ENCODE measurements around the gene FAM162A. TPM values are rescaled to one million over a fixed set of nuclear protein-coding genes. Genes with fewer than 3 reads are reported as not detected.
A peak's percentile ranks its signal among the peaks of the same experiment; 100 is the strongest.

Gene FAM162A
- total and polyA plus RNA-seq, 7 experiments from 2014 or later, result 17.6 to 123 (median 37.6) TPM

DNA sequence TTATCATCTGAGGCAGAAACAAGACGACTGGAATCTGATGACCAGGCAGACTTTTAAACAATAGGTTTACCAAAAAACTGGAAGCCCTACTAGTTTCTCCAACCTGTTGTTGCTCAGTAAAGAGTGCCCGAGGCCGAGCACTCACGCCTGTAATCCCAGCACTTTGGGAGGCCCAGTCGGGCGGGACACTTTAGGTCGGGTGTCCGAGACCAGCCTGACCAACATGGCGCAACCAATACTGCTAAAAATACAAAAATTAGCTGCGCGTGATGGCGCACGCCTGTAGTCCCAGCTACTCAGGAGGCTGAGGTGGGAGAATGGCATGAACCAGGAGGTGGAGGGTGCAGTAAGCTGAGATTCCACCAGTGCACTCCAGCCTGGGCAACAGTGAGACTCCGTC is 33.0 kb downstream of the FAM162A start:
- H3K36me3 Mint-ChIP-seq, result peaks cover 0 to 32% (median 16%) of the 10 kb centered on the region in 5 donors
- H3K27me3 Mint-ChIP-seq, result peaks cover 0 to 3% (median 0%) of the 10 kb centered on the region in 5 donors

DNA sequence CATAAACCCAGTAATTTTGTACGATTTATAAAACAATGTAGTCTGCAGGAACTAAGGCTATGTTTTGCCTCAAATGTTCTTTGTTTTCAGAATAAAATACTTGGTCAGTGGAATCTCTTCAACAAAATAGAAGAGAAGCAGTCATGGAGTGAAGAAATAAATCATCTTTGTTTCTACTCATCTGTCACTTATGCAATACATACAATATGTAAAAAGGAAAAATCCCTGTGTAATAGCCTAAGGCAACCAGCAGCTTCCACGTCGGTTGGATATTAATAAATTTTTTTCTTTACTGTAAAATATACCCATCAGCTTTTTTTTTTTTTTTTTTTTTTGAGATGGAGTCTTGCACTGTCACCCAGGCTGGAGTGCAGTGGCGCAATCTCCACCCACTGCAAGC is 37.1 kb downstream of the FAM162A start:
- Histone ChIP-seq H3K4me1 (ENCODE audit: control insufficient read depth in 2 of 2, insufficient read depth in 2 of 2, low read length in 2 of 2) (peaks cover 8% of the 10 kb centered on the region in 2 donors), H3K36me3 (ENCODE audit: control insufficient read depth in 2 of 3, insufficient read depth in 3 of 3, low read length in 3 of 3) (peaks cover 0 to 27% (median 6%) of the 10 kb centered on the region in 3 experiments), H3K27ac (ENCODE audit: low read depth, low read length) (no peak overlapping the region), H3K4me3 (ENCODE audit: low read length) (no peak overlapping the region), H3K27me3 (ENCODE audit: control insufficient read depth in 2 of 2, insufficient read depth in 2 of 2, low read length in 2 of 2) (no peaks in the 10 kb centered on the region), H3K9me3 (ENCODE audit: control insufficient read depth in 2 of 3, low read length in 3 of 3) (no peaks in the 10 kb centered on the region)
- ATAC-seq (no peak), DNase-seq (no peak)
- peaks cover 6 to 36% (median 23%) of the 10 kb centered on the region in 5 donors for H3K36me3 Mint-ChIP-seq
- H3K4me1 Mint-ChIP-seq, result peaks cover 11 to 29% (median 26%) of the 10 kb centered on the region in 7 donors
- no peak overlapping the region for H3K4me3 Mint-ChIP-seq
- POLR2A ChIA-PET, result no interaction called here
- H3K27ac Mint-ChIP-seq, result peak overlapping the region in 1 of 9 donors; percentile 11
- CTCF ChIA-PET, result no interaction called here
- H3K9me3 Mint-ChIP-seq, result peaks cover 0 to 1% (median 0%) of the 10 kb centered on the region in 11 donors
- intact Hi-C loops (cut with micrococcal nuclease), result no loop called here
- no peaks in the 10 kb centered on the region for H3K27me3 Mint-ChIP-seq

More for the DNA sequence above, 33.0 kb downstream of the FAM162A start:
- peak overlapping the region; percentile 92 to 99 (median 97) for H3K4me3 Mint-ChIP-seq
- intact Hi-C loops (cut with micrococcal nuclease), result loop anchor here (1.0 to 5.0 kb wide), 16 partner anchors 33 to 1675 kb away; partner anchors contain the start of genes FAM162A (in 2 of the 2), GOLGB1 (in 2 of the 2), HCLS1 (in 2 of the 2) and KPNA1 (in 2 of the 2)
- H3K27ac ChIP-seq (ENCODE audit: low read depth, low read length), result peak overlapping the region; percentile 93
- H3K27me3 ChIP-seq (ENCODE audit: control insufficient read depth in 2 of 2, insufficient read depth in 2 of 2, low read length in 2 of 2), result no peaks in the 10 kb centered on the region
- ATAC-seq (no peak), DNase-seq (no peak)
- H3K27ac Mint-ChIP-seq, result peak overlapping the region; percentile 98 to 100 (median 100)
- H3K36me3 ChIP-seq (ENCODE audit: control insufficient read depth in 2 of 3, insufficient read depth in 3 of 3, low read length in 3 of 3), result peaks cover 0 to 3% (median 0%) of the 10 kb centered on the region in 3 experiments
- peaks cover 0 to 5% (median 0%) of the 10 kb centered on the region in 11 donors for H3K9me3 Mint-ChIP-seq
- peaks cover 19 to 24% of the 10 kb centered on the region in 2 donors for H3K4me1 ChIP-seq (ENCODE audit: control insufficient read depth in 2 of 2, insufficient read depth in 2 of 2, low read length in 2 of 2)
- ChIA-PET POLR2A (interaction anchor here (0.7 to 5.8 kb wide), 14 partner anchors 9 to 785 kb away, joined by 3 to 112 read pairs (median 10); partner anchors contain the start of genes FAM162A, HCLS1, KPNA1 and MIX23), CTCF (interaction anchor here (1.7 kb wide), 1 partner anchor 33 kb away, joined by 6 read pairs; the partner anchor contains the start of gene FAM162A)
- H3K4me3 ChIP-seq (ENCODE audit: low read length), result peak overlapping the region; percentile 96
- peaks cover 26 to 69% (median 66%) of the 10 kb centered on the region in 7 donors for H3K4me1 Mint-ChIP-seq
- H3K9me3 ChIP-seq (ENCODE audit: control insufficient read depth in 2 of 3, low read length in 3 of 3), result no peaks in the 10 kb centered on the region

DNA sequence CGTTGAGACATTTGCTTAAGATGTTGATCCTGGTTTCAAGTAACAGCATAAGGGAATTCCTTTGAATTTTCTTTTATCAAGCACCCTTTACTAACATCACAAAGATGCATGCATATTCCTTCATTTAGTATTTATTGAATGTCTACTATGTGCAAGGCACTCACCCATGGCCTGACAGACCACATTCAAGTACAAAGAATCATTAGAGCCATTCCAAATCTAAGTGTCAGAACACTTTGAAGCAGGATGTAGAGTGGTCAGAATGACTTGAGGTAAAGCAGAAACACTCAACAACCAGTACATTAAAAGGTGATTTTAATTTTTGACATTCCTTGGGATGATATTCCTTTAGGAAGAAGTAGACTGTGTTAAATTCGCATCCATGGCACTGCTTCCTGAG is 37.9 kb downstream of the FAM162A start:
- ATAC-seq (no peak), DNase-seq (no peak)
- H3K27ac Mint-ChIP-seq, result peak overlapping the region in 1 of 9 donors; percentile 61
- Histone ChIP-seq H3K4me3 (ENCODE audit: low read length) (no peak overlapping the region), H3K27me3 (ENCODE audit: control insufficient read depth in 2 of 2, insufficient read depth in 2 of 2, low read length in 2 of 2) (no peaks in the 10 kb centered on the region), H3K9me3 (ENCODE audit: control insufficient read depth in 2 of 3, low read length in 3 of 3) (no peaks in the 10 kb centered on the region), H3K36me3 (ENCODE audit: control insufficient read depth in 2 of 3, insufficient read depth in 3 of 3, low read length in 3 of 3) (peaks cover 2 to 35% (median 13%) of the 10 kb centered on the region in 3 experiments), H3K4me1 (ENCODE audit: control insufficient read depth in 2 of 2, insufficient read depth in 2 of 2, low read length in 2 of 2) (peaks cover 6 to 7% of the 10 kb centered on the region in 2 donors), H3K27ac (ENCODE audit: low read depth, low read length) (no peak overlapping the region)
- H3K9me3 Mint-ChIP-seq, result no peaks in the 10 kb centered on the region
- POLR2A ChIA-PET, result no interaction called here
- H3K4me1 Mint-ChIP-seq, result peaks cover 5 to 22% (median 19%) of the 10 kb centered on the region in 7 donors
- H3K27me3 Mint-ChIP-seq, result no peaks in the 10 kb centered on the region
- no peak overlapping the region for H3K4me3 Mint-ChIP-seq
- intact Hi-C loops (cut with micrococcal nuclease), result no loop called here
- CTCF ChIA-PET, result no interaction called here
- H3K36me3 Mint-ChIP-seq, result peaks cover 13 to 44% (median 30%) of the 10 kb centered on the region in 5 donors

DNA sequence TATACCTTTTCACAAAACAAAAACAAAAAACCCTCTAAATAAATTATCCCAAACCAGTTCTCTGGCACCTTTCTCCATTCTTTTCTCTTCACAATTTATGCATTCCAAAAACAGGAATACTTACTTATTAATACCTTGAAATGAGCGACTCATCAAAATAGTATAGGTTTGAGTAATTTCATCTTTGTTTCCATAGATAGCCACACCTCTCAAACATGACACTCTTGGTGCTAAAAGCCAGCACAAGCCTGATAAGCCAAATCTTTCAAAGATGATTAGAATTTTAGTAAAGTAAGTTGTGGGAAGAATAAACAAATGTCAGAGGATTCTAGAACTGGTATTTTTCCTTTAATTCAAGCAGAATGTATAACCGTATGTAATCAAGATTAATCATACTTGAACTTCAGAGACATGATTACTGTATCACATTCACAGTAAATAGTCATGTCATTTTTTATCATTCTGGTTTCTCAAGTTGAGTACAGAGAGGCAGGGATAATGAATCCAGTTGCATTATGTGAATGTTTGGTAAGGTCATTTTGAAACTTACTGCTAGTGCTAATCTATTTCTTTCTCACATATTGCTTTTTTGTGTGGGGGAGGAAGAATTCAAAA is 44.0 kb downstream of the FAM162A start:
- no peaks in the 10 kb centered on the region for H3K27me3 ChIP-seq (ENCODE audit: control insufficient read depth in 2 of 2, insufficient read depth in 2 of 2, low read length in 2 of 2)
- no peaks in the 10 kb centered on the region for H3K4me1 ChIP-seq (ENCODE audit: control insufficient read depth in 2 of 2, insufficient read depth in 2 of 2, low read length in 2 of 2)
- Mint-ChIP-seq H3K27ac (peak overlapping the region in 3 of 9 donors; percentile 9 to 34 (median 9)), H3K4me3 (no peak overlapping the region), H3K4me1 (peaks cover 0 to 7% (median 0%) of the 10 kb centered on the region in 7 donors), H3K36me3 (peaks cover 17 to 82% (median 67%) of the 10 kb centered on the region in 5 donors), H3K27me3 (no peaks in the 10 kb centered on the region), H3K9me3 (peaks cover 0 to 28% (median 8%) of the 10 kb centered on the region in 11 donors)
- DNase-seq (no peak), ATAC-seq (no peak)
- ChIA-PET POLR2A (interaction anchor here (1.1 kb wide), 1 partner anchor 12 kb away, joined by 6 read pairs; the partner anchor contains the start of gene WDR5B), CTCF (no interaction called here)
- H3K36me3 ChIP-seq (ENCODE audit: control insufficient read depth in 2 of 3, insufficient read depth in 3 of 3, low read length in 3 of 3), result peaks cover 10 to 53% (median 16%) of the 10 kb centered on the region in 3 experiments
- no peaks in the 10 kb centered on the region for H3K9me3 ChIP-seq (ENCODE audit: control insufficient read depth in 2 of 3, low read length in 3 of 3)
- no peak overlapping the region for H3K4me3 ChIP-seq (ENCODE audit: low read length)
- H3K27ac ChIP-seq (ENCODE audit: low read depth, low read length), result no peak overlapping the region
- intact Hi-C loops (cut with micrococcal nuclease), result no loop called here

DNA sequence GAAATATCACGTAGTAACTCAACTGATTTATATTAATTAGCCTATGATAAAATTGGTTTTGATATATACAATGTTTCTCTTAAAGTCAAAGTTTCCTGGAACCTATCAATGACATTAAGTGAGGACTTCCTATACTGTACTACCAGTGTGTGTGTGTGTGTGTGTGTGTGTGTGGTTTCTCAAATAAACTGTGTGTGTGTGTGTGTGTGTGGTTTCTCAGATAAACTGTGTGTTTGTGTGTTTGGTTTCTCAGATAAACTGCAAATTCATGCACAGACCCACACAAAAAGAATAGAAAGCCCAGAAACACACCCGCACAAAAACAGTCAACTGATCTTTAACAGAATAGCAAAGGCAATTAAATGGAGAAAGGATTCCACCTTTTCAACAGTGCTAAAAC is 46.4 kb downstream of the FAM162A start:
- H3K9me3 ChIP-seq (ENCODE audit: control insufficient read depth in 2 of 3, low read length in 3 of 3), result no peaks in the 10 kb centered on the region
- Mint-ChIP-seq H3K36me3 (peaks cover 18 to 89% (median 78%) of the 10 kb centered on the region in 5 donors), H3K9me3 (peaks cover 0 to 28% (median 8%) of the 10 kb centered on the region in 11 donors), H3K4me1 (peaks cover 0 to 14% (median 3%) of the 10 kb centered on the region in 7 donors), H3K27me3 (no peaks in the 10 kb centered on the region), H3K4me3 (no peak overlapping the region), H3K27ac (peak overlapping the region in 2 of 9 donors; percentile 9 to 56)
- intact Hi-C loops (cut with micrococcal nuclease), result no loop called here
- DNase-seq, result no peak
- ATAC-seq, result no peak
- H3K4me1 ChIP-seq (ENCODE audit: control insufficient read depth in 2 of 2, insufficient read depth in 2 of 2, low read length in 2 of 2), result no peaks in the 10 kb centered on the region
- H3K27ac ChIP-seq (ENCODE audit: low read depth, low read length), result no peak overlapping the region
- no peaks in the 10 kb centered on the region for H3K27me3 ChIP-seq (ENCODE audit: control insufficient read depth in 2 of 2, insufficient read depth in 2 of 2, low read length in 2 of 2)
- ChIA-PET POLR2A (interaction anchor here (0.6 to 0.8 kb wide), 2 partner anchors 12 to 28 kb away, joined by 3 to 4 read pairs; no protein-coding TSS in a partner anchor), CTCF (no interaction called here)
- peaks cover 10 to 58% (median 16%) of the 10 kb centered on the region in 3 experiments for H3K36me3 ChIP-seq (ENCODE audit: control insufficient read depth in 2 of 3, insufficient read depth in 3 of 3, low read length in 3 of 3)
- H3K4me3 ChIP-seq (ENCODE audit: low read length), result no peak overlapping the region

DNA sequence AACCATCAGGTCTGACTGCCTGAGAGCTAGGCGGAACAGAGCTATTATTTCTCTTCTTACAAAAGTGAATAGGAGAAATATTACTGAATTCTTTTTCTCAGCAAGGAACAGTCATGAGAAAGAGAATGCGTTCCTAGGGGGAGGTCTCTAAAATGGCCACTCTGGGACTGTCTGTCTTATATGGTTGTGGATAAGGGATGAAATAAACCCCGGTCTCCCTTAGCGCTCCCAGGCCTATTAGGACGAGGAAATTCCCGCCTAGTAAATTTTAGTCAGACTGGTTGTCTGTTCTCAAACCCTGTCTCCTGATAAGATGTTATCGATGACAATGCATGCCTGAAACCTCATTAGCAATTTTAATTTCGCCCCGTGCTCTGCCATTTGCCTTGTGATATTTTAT is 52.0 kb downstream of the FAM162A start:
- Histone ChIP-seq H3K4me3 (ENCODE audit: low read length) (no peak overlapping the region), H3K27me3 (ENCODE audit: control insufficient read depth in 2 of 2, insufficient read depth in 2 of 2, low read length in 2 of 2) (no peaks in the 10 kb centered on the region), H3K9me3 (ENCODE audit: control insufficient read depth in 2 of 3, low read length in 3 of 3) (peaks cover 0 to 6% (median 0%) of the 10 kb centered on the region in 3 experiments), H3K4me1 (ENCODE audit: control insufficient read depth in 2 of 2, insufficient read depth in 2 of 2, low read length in 2 of 2) (no peaks in the 10 kb centered on the region), H3K36me3 (ENCODE audit: control insufficient read depth in 2 of 3, insufficient read depth in 3 of 3, low read length in 3 of 3) (peaks cover 16 to 76% (median 19%) of the 10 kb centered on the region in 3 experiments), H3K27ac (ENCODE audit: low read depth, low read length) (no peak overlapping the region)
- no peak for ATAC-seq
- CTCF ChIA-PET, result interaction anchor here (0.6 kb wide), 1 partner anchor 52 kb away, joined by 3 read pairs; no protein-coding TSS in a partner anchor
- Mint-ChIP-seq H3K36me3 (peaks cover 16 to 89% (median 72%) of the 10 kb centered on the region in 5 donors), H3K4me1 (peaks cover 0 to 7% (median 0%) of the 10 kb centered on the region in 7 donors), H3K27ac (peak overlapping the region in 1 of 9 donors; percentile 34), H3K4me3 (no peak overlapping the region), H3K9me3 (peaks cover 0 to 17% (median 7%) of the 10 kb centered on the region in 11 donors), H3K27me3 (no peaks in the 10 kb centered on the region)
- DNase-seq, result no peak
- POLR2A ChIA-PET, result interaction anchor here (1.2 kb wide), 1 partner anchor 19 kb away, joined by 4 read pairs; no protein-coding TSS in a partner anchor
- intact Hi-C loops (cut with micrococcal nuclease), result no loop called here

Data from naive thymus-derived CD4-positive, alpha-beta T cell (primary cell).